Measurements from ENCODE around the gene POLR1G.

Gene POLR1G

GRCh38 chr19:45420871-45421270 is 14.4 kb downstream of the POLR1G start:
- DNase-seq = no peak
- no peaks in the 10 kb centered on the region for H3K27me3 ChIP-seq
- no peaks in the 10 kb centered on the region for H3K9me3 ChIP-seq
- H3K36me3 ChIP-seq = peaks cover 34% of the 10 kb centered on the region
- no peak for TF ChIP-seq CTCF (IDR thresholded peaks at IDR 0.05; ENCODE audit: low read depth, low read length)
- no peaks in the 10 kb centered on the region for H3K4me1 ChIP-seq
- H3K4me3 ChIP-seq (ENCODE audit: low read depth, low read length) = no peak overlapping the region

- no peak for TF ChIP-seq CTCF (IDR thresholded peaks at IDR 0.05; ENCODE audit: low read depth, low read length)
- no peak for DNase-seq
- Histone ChIP-seq H3K4me3 (ENCODE audit: low read depth, low read length) (no peak overlapping the region), H3K9me3 (no peaks in the 10 kb centered on the region), H3K27me3 (no peaks in the 10 kb centered on the region), H3K36me3 (peaks cover 30% of the 10 kb centered on the region), H3K4me1 (no peaks in the 10 kb centered on the region)
Measured at GRCh38 chr19:45421947-45422498, 15.6 kb downstream of the POLR1G start.

- no peaks in the 10 kb centered on the region for H3K9me3 ChIP-seq
- no peaks in the 10 kb centered on the region for H3K27me3 ChIP-seq
- DNase-seq = no peak
- peak overlapping the region; percentile 61 for H3K4me3 ChIP-seq (ENCODE audit: low read depth, low read length)
- no peaks in the 10 kb centered on the region for H3K4me1 ChIP-seq
- H3K36me3 ChIP-seq = peaks cover 25% of the 10 kb centered on the region
- TF ChIP-seq CTCF (IDR thresholded peaks at IDR 0.05; ENCODE audit: low read depth, low read length) = no peak
Measured at GRCh38 chr19:45423033-45423588, 16.7 kb downstream of the POLR1G start.

- Histone ChIP-seq H3K4me1 (no peaks in the 10 kb centered on the region), H3K36me3 (peaks cover 21% of the 10 kb centered on the region), H3K27me3 (peaks cover 5% of the 10 kb centered on the region), H3K9me3 (no peaks in the 10 kb centered on the region), H3K4me3 (ENCODE audit: low read depth, low read length) (peak within 1 kb of the TSS; percentile 61)
- peak; percentile 98 for DNase-seq
- TF ChIP-seq CTCF (IDR thresholded peaks at IDR 0.05; ENCODE audit: low read depth, low read length) = no peak
Measured at GRCh38 chr19:45423589-45424190, 17.2 kb downstream of the POLR1G start, which contains the start of gene ERCC1. ERCC1 (minus strand) TSS chr19:45423917; CDS start chr19:45423374, 543 bp downstream.

GRCh38 chr19:45424191-45425058 is 18.0 kb downstream of the POLR1G start:
- peaks cover 13% of the 10 kb centered on the region for H3K36me3 ChIP-seq
- peak; percentile 82 for DNase-seq
- no peak for TF ChIP-seq CTCF (IDR thresholded peaks at IDR 0.05; ENCODE audit: low read depth, low read length)

More at GRCh38 chr19:45424191-45425058, 18.0 kb downstream of the POLR1G start:
- Histone ChIP-seq H3K9me3 (no peaks in the 10 kb centered on the region), H3K4me1 (no peaks in the 10 kb centered on the region), H3K4me3 (ENCODE audit: low read depth, low read length) (peak overlapping the region; percentile 61), H3K27me3 (peaks cover 7% of the 10 kb centered on the region)
